Measurements from ENCODE around the gene BOLL. TPM values are rescaled to one million over a fixed set of nuclear protein-coding genes. Genes with fewer than 3 reads are reported as not detected.
A peak's percentile ranks its signal among the peaks of the same experiment; 100 is the strongest.
"Not testable (repeated sequence)": the region's sequence is repeated elsewhere in the genome, so short reads cannot be mapped to it uniquely, and the experiment has no call there.

Gene BOLL, protein sequence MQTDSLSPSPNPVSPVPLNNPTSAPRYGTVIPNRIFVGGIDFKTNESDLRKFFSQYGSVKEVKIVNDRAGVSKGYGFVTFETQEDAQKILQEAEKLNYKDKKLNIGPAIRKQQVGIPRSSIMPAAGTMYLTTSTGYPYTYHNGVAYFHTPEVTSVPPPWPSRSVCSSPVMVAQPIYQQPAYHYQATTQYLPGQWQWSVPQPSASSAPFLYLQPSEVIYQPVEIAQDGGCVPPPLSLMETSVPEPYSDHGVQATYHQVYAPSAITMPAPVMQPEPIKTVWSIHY
- total RNA-seq: not detected

GRCh38 chr2:197784956-197785941 lies at the start of gene BOLL:
Gene BOLL (minus strand): TSS chr2:197785319. CDS start chr2:197781850, 3,469 bp downstream.
- ChIA-PET POLR2A (no interaction called here), CTCF (no interaction called here)
- H3K4me3 Mint-ChIP-seq: peak within 1 kb of the TSS; percentile 65
- no peak for DNase-seq
- peaks cover 8% of the 10 kb centered on the region for H3K4me1 Mint-ChIP-seq
- no peaks in the 10 kb centered on the region for H3K36me3 Mint-ChIP-seq (ENCODE audit: low read depth)
- H3K27ac Mint-ChIP-seq: no peak within 1 kb of the TSS
- no peaks in the 10 kb centered on the region for H3K9me3 Mint-ChIP-seq
- peaks cover 29% of the 10 kb centered on the region for H3K27me3 Mint-ChIP-seq

- H3K27ac Mint-ChIP-seq; H3K27me3 Mint-ChIP-seq; CTCF ChIA-PET; H3K4me3 Mint-ChIP-seq; DNase-seq; POLR2A ChIA-PET; H3K36me3 Mint-ChIP-seq (ENCODE audit: low read depth): not testable (repeated sequence)
- peaks cover 26% of the 10 kb centered on the region for H3K4me1 Mint-ChIP-seq
- peaks cover 15% of the 10 kb centered on the region for H3K9me3 Mint-ChIP-seq
Measured at GRCh38 chr2:197834771-197835170, 49.7 kb upstream of the BOLL start.

DNA sequence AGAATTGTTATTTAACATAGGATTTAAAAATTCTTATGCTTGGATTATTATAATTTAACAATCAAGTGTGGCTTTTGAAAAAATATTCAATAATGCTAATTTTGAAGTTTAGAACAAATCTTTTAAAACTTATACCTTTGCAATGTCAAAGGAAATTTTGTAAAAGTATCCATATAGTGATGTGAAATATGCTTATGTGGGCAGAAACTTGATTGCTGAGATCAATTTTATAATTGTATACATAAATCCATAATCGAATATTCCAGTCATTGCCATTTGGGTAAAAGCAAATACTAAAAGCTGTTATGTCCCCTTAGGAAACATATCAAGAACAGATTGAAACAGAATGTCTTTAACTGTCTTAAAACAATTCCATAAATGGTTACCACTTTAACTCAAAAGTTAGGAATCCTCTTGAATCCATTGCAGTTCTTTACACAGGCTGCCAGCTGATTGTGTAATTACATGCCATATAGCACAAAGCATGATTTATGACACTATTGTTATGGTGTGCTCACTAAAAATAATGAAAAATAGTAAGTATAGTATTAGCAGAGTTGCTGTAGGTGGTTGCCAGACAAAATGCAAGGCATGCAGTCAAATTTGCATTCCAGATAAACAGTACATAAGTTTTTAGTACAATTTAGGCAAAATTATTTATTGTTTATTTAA lies 43.5 kb upstream of the BOLL start:
- POLR2A ChIA-PET: no interaction called here
- CTCF ChIA-PET: interaction anchor here (0.7 kb wide), 1 partner anchor 9 kb away, joined by 3 read pairs; no protein-coding TSS in a partner anchor
- H3K4me3 Mint-ChIP-seq: no peak overlapping the region
- no peak for DNase-seq
- peaks cover 5% of the 10 kb centered on the region for H3K9me3 Mint-ChIP-seq
- H3K4me1 Mint-ChIP-seq: no peaks in the 10 kb centered on the region
- H3K36me3 Mint-ChIP-seq (ENCODE audit: low read depth): peaks cover 4% of the 10 kb centered on the region
- H3K27ac Mint-ChIP-seq: no peak overlapping the region
- peaks cover 2% of the 10 kb centered on the region for H3K27me3 Mint-ChIP-seq

- CTCF ChIA-PET: no interaction called here
- Mint-ChIP-seq H3K36me3 (ENCODE audit: low read depth) (peaks cover 4% of the 10 kb centered on the region), H3K4me1 (no peaks in the 10 kb centered on the region), H3K27me3 (peaks cover 2% of the 10 kb centered on the region), H3K4me3 (no peak overlapping the region), H3K9me3 (peaks cover 5% of the 10 kb centered on the region), H3K27ac (no peak overlapping the region)
- no peak for DNase-seq
- POLR2A ChIA-PET: interaction anchor here (0.6 to 1.4 kb wide), 2 partner anchors 10 to 431 kb away, joined by 3 to 4 read pairs; no protein-coding TSS in a partner anchor
Measured at GRCh38 chr2:197827618-197828017, 42.5 kb upstream of the BOLL start.

DNA sequence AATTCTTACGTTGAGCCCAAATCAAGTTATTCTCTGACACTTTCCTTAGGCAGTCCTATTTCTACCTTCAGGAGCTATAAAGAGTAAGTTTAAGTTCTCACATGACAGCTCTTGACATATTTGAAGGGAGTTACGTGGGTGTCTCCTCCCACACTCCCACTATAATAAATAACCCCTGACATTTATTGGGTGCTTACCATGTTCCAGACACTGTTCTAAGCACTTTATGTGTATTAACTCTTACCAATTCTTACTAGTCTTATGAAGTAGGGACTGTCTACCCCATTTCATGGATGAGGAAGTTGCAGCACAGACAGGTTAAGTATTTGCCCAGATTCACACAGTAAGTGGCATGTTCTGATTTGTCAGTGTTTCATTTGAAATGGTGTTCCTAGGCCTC lies 37.2 kb upstream of the BOLL start:
- Mint-ChIP-seq H3K9me3 (no peaks in the 10 kb centered on the region), H3K27me3 (peaks cover 2% of the 10 kb centered on the region), H3K4me3 (no peak overlapping the region), H3K4me1 (no peaks in the 10 kb centered on the region), H3K36me3 (ENCODE audit: low read depth) (no peaks in the 10 kb centered on the region), H3K27ac (no peak overlapping the region)
- no peak for DNase-seq
- ChIA-PET CTCF (interaction anchor here (3.2 kb wide), 1 partner anchor 8 kb away, joined by 15 read pairs; no protein-coding TSS in a partner anchor), POLR2A (no interaction called here)

DNA sequence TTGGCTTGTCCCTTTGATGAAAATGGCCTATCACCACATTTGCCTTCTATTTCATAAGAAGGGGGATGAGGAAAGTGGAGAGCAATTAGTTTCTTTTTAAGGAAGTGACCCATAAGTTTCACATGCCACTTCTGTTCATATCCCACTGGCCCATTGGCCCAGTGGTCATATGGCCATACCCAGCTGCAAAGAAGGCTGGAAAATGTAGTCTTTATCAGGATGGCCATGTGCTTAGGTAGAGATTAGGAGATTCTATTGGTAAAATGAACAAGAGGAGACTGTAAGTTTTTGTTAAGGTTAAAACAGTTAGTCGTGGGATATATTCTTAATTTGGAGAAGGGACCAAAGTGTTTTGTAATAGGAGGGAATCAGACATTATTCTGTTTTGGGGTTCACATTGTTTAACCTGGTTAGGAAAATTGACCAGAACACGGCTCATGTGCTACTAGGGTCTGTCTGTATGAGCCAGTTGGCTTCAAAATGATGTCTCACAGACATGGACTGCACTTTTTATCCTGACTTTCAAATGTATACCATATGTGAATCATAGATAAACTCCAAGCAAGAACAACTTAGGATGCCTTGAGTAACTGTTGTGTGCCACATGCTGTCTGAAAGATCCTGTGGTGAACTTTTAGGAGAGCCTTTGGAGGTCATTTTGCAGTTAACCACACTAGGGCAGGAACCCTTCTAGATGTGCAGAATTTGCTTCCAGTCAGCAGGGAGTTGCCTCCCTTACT lies 36.6 kb upstream of the BOLL start:
- CTCF ChIA-PET: no interaction called here
- peaks cover 2% of the 10 kb centered on the region for H3K27me3 Mint-ChIP-seq
- H3K4me3 Mint-ChIP-seq: no peak overlapping the region
- H3K4me1 Mint-ChIP-seq: no peaks in the 10 kb centered on the region
- H3K36me3 Mint-ChIP-seq (ENCODE audit: low read depth): no peaks in the 10 kb centered on the region
- no peaks in the 10 kb centered on the region for H3K9me3 Mint-ChIP-seq
- no peak overlapping the region for H3K27ac Mint-ChIP-seq
- DNase-seq: no peak
- POLR2A ChIA-PET: no interaction called here

DNA sequence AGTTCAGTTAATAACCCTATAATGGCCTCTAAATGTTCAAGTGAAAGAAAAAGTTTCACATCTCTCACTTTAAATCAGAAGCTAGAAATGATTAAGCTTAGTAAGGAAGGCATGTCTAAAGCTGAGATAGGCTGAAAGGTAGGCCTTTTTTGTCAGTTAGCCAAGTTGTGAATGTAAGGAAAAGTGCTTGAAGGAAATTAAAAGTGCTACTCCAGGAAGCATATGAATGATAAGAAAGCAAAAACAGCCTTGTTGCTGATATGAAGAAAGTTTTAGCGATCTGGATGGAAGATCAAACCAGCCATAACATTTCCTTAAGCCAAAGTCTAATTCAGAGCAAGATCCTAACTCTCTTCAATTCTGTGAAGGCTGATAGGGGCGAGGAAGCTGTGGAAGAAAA lies 29.4 kb upstream of the BOLL start:
- H3K27ac Mint-ChIP-seq: no peak overlapping the region
- CTCF ChIA-PET: interaction anchor here (1.1 to 2.7 kb wide), 4 partner anchors 9 to 482 kb away, joined by 3 to 17 read pairs (median 12); no protein-coding TSS in a partner anchor

GRCh38 chr2:197813093-197813787 lies 28.1 kb upstream of the BOLL start:
- no peaks in the 10 kb centered on the region for H3K9me3 Mint-ChIP-seq
- H3K36me3 Mint-ChIP-seq (ENCODE audit: low read depth): no peaks in the 10 kb centered on the region
- H3K27me3 Mint-ChIP-seq: peaks cover 8% of the 10 kb centered on the region
- no peak overlapping the region for H3K27ac Mint-ChIP-seq
- DNase-seq: no peak
- peaks cover 13% of the 10 kb centered on the region for H3K4me1 Mint-ChIP-seq
- POLR2A ChIA-PET: no interaction called here
- CTCF ChIA-PET: interaction anchor here (0.8 to 2.7 kb wide), 10 partner anchors 9 to 483 kb away, joined by 3 to 17 read pairs (median 4); partner anchors contain the start of gene PLCL1
- no peak overlapping the region for H3K4me3 Mint-ChIP-seq

More for the DNA sequence above, 29.4 kb upstream of the BOLL start:
- Mint-ChIP-seq H3K27me3 (peaks cover 5% of the 10 kb centered on the region), H3K36me3 (ENCODE audit: low read depth) (no peaks in the 10 kb centered on the region), H3K9me3 (no peaks in the 10 kb centered on the region), H3K4me1 (peaks cover 7% of the 10 kb centered on the region), H3K4me3 (no peak overlapping the region)
- no peak for DNase-seq
- POLR2A ChIA-PET: interaction anchor here (0.7 kb wide), 1 partner anchor 140 kb away, joined by 3 read pairs; no protein-coding TSS in a partner anchor

GRCh38 chr2:197810491-197810890 lies 25.4 kb upstream of the BOLL start:
- no peak for DNase-seq
- Mint-ChIP-seq H3K36me3 (ENCODE audit: low read depth) (no peaks in the 10 kb centered on the region), H3K4me1 (peaks cover 21% of the 10 kb centered on the region), H3K27me3 (peaks cover 20% of the 10 kb centered on the region), H3K9me3 (no peaks in the 10 kb centered on the region), H3K27ac (no peak overlapping the region), H3K4me3 (no peak overlapping the region)
- POLR2A ChIA-PET: no interaction called here
- CTCF ChIA-PET: interaction anchor here (0.6 kb wide), 1 partner anchor 205 kb away, joined by 3 read pairs; no protein-coding TSS in a partner anchor

- Mint-ChIP-seq H3K36me3 (ENCODE audit: low read depth) (no peaks in the 10 kb centered on the region), H3K9me3 (no peaks in the 10 kb centered on the region), H3K27me3 (peaks cover 23% of the 10 kb centered on the region), H3K4me1 (peaks cover 23% of the 10 kb centered on the region), H3K27ac (no peak overlapping the region), H3K4me3 (no peak overlapping the region)
- CTCF ChIA-PET: no interaction called here
- POLR2A ChIA-PET: no interaction called here
- no peak for DNase-seq
Measured at GRCh38 chr2:197810016-197810415, 24.9 kb upstream of the BOLL start.

GRCh38 chr2:197809064-197809463 lies 23.9 kb upstream of the BOLL start:
- no peak for DNase-seq
- Mint-ChIP-seq H3K27ac (no peak overlapping the region), H3K4me1 (peaks cover 20% of the 10 kb centered on the region), H3K27me3 (peaks cover 23% of the 10 kb centered on the region), H3K9me3 (no peaks in the 10 kb centered on the region), H3K4me3 (no peak overlapping the region), H3K36me3 (ENCODE audit: low read depth) (no peaks in the 10 kb centered on the region)
- ChIA-PET POLR2A (interaction anchor here (1.2 kb wide), 1 partner anchor 103 kb away, joined by 4 read pairs; no protein-coding TSS in a partner anchor), CTCF (interaction anchor here (1.2 to 1.5 kb wide), 2 partner anchors 29 to 318 kb away, joined by 5 read pairs; no protein-coding TSS in a partner anchor)
